GM12872 (cell line): ENCODE results near the gene TMEM266.

Experiments
- TF ChIP-seq, protein P1 (sequence below): IDR thresholded peaks from 3 replicates; pipeline ENCODE4 v1.5.1; 2011; ENCODE audit warnings: low read depth, mild to moderate bottlenecking, low read length, moderate library complexity; ENCODE audit not compliant: insufficient read depth

Gene TMEM266

DNA sequence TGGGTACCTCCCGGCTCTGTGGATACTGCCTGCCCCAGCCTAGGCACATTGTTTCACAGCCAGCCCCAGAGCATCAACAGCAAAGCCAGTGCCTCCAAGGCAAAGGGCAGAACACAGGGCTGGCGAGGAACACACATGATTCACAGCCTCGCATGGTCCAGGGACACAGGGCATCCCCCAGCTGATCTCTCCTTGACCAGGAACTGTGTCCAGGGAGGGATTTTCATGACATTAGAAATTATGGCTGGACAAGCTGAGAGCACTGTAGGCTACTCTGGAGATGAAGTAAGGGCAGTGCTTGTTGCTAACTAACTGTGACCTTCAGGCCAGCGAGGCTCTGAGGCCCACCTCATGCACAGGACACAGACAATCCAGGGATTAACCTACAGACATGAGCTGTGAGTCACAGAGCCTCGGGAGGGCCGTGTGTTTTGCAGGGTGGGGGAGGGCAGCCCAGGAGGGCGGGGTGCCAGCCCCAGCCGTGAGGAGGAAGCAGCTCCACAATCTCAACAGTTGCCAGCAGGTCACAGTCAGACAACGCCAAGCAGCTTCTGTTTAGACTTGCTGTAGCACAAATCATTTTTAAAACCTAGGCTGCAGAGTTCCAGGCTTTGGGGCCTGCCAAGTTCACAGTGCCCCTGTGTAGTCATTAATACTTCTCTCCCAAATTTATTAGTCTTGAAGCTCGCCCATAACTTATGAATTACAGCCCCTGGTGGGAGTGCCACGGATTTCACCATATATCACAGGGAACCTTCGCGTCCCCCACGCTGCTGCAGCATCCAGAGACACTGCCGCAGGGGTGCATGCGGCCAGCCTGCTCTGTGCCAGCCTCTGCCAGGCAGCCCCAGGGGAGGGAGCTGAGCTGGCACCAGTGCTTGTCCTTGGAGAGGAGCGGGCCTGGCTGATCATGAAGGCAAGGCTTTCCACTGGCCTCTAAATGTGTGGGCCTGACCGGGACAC, 136.8 kb downstream of the TMEM266 start:
- TF ChIP-seq, protein P1, sequence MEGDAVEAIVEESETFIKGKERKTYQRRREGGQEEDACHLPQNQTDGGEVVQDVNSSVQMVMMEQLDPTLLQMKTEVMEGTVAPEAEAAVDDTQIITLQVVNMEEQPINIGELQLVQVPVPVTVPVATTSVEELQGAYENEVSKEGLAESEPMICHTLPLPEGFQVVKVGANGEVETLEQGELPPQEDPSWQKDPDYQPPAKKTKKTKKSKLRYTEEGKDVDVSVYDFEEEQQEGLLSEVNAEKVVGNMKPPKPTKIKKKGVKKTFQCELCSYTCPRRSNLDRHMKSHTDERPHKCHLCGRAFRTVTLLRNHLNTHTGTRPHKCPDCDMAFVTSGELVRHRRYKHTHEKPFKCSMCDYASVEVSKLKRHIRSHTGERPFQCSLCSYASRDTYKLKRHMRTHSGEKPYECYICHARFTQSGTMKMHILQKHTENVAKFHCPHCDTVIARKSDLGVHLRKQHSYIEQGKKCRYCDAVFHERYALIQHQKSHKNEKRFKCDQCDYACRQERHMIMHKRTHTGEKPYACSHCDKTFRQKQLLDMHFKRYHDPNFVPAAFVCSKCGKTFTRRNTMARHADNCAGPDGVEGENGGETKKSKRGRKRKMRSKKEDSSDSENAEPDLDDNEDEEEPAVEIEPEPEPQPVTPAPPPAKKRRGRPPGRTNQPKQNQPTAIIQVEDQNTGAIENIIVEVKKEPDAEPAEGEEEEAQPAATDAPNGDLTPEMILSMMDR, result no peak

DNA sequence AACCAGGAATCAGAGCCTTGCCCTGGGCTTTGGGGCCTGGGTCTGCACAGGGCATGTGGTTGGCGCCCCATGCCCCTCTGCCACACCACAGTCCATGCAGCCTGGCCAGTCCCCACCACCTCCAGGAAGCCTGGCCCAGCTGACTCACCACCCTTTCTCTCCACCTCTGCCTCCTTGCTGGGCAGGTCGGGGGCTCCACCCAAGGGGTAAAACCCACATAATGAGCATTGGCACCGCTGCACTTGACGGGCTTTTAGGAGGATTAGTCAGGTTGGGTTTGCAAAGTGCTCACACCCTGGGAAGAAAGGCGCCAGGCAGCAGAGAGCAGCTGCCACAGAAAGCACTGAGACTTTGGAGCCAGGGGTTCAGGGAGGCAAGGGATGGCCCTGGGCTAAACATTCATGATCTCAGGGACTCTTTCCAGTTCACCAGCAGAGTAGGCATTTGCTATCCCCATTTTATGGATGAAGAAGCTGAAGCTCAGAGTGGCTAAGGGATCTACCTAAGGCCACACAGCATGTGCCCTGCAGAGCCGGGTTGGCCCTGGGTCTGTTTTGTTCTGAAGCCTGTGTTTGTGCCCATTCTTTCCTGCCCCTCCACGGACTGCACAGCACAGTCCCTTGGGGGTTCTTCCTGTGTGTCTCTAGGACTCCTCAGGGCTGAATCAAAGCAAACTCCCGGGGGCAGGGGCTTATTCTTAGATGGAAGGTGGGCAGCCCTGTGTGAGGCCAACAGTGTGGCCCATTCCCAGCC, 138.1 kb downstream of the TMEM266 start:
- TF ChIP-seq, protein P1, result no peak

DNA sequence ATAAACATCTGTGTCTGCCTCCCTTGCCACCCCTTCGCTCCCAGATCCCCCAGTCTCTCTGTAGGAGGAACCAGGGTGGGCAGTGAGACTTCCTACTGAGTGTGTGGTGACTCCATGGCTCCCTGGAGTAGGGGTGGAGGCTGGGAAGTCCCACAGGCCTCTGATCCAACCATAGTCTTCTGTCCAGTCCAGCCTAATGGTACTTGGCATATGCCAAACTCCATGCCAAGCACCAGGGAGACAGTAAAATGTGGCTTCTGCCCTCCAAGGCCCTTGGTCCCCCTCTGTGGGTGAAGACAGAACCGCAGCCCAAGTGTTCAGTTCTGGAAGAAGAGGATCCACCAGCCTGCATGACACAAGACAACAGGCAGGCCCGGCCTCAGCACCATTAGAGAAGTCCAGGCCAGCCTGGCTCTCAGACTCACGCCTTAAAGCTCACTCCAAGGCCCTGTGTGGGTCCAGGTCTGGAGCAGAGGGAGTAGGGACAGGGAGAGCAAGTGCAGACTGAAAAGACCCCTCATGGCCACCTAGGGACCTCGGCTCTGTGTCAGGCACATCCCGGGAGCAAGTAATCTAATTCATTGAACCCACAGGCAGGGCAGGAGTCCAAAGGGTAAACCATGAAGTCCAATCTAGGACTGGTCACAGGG, 138.8 kb downstream of the TMEM266 start:
- TF ChIP-seq, protein P1, result no peak

DNA sequence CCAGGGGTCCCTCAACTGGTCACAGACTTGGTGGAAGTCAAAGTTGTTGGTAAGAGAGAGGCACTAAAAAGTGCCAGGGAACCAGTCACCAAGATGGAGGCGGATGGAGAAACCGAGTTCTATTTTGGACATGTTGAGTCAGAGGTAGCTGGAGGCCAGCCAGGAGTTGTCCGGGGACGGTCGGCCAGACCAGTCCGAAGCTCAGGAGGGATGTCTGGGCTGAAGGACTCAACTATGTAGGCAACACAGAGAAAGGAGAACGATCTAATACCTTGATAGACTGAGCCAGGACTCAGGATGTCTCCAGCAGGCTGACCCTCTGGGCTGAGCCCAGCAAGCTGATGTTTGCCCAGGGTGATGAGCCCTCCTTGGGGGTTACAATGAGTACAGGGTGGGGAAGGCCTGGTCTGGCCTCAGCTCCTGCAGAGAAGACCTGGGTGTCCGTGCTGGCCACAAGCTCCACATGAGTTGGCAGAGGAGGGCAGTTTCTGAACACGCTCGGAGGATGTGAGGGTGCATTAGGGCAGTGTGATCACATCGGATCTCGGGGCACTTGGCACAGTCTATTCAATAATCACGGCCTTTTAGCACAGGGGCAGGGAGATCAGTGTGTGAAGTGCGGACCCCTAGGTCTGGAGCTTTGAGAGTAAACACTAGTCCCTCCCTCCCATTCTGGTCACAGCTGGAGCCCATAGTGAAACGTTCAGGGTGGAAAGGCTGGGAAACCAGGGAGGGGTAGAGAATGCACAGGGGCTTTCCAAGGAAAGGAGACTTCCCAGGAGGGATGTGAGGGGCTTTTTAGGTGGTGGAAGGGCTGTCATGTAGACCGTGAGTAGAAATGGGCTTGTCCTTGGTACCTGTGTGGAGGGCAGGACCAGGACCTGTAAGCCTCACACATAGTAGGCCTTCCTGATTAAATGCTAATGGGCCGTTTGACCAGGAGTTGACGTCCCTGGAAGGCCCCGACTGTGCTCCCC, 139.6 kb downstream of the TMEM266 start:
- TF ChIP-seq, protein P1, result no peak

GRCh38 chr15:76200083-76200465, 140.3 kb downstream of the TMEM266 start:
- TF ChIP-seq, protein P1, result no peak

- TF ChIP-seq, protein P1, result no peak
These were observed 140.9 kb downstream of the TMEM266 start for GRCh38 chr15:76200641-76201105.
